Small intestine (tissue), 7 donors: Measurements from ENCODE around the gene RAB8A. TPM values are rescaled to one million over a fixed set of nuclear protein-coding genes. Genes with fewer than 3 reads are reported as not detected.
A peak's percentile ranks its signal among the peaks of the same experiment; 100 is the strongest.

Experiments
- DNase-seq, 2 donors: peaks; one replicate each; pipeline versions ENCODE4 v3.0.0 to v3.0.0-alpha.2; 2013
- FAIRE-seq: peaks from 2 replicates; lab custom pipeline; 2012; peaks lifted over from hg19 to GRCh38; lab: Jason Lieb, UNC
- H3K27ac ChIP-seq, 3 donors: one replicate each; pipeline ENCODE4 v1.5.1; 2013; ENCODE audit warnings: low read length in 2 of 3, mild to moderate bottlenecking in 2 of 3, control low read depth in 1 of 3, inconsistent platforms in 1 of 3, low read depth in 1 of 3, moderate library complexity in 1 of 3
- H3K27me3 ChIP-seq, 3 donors: one replicate each; pipeline ENCODE4 v1.6.1; 2013; ENCODE audit warnings: low read length in 3 of 3, inconsistent platforms in 1 of 3; ENCODE audit not compliant: control insufficient read depth in 3 of 3, insufficient read depth in 3 of 3
- H3K36me3 ChIP-seq, 3 donors: one replicate each; pipeline ENCODE4 v1.6.1; 2013; ENCODE audit warnings: low read length in 3 of 3, inconsistent platforms in 1 of 3, low read depth in 1 of 3, mild to moderate bottlenecking in 1 of 3, moderate library complexity in 1 of 3; ENCODE audit not compliant: control insufficient read depth in 3 of 3, insufficient read depth in 2 of 3
- H3K4me1 ChIP-seq, 3 donors: one replicate each; pipeline ENCODE4 v1.6.1; 2013; ENCODE audit warnings: low read length in 2 of 3, inconsistent platforms in 1 of 3, low read depth in 1 of 3, mild to moderate bottlenecking in 1 of 3, moderate library complexity in 1 of 3; ENCODE audit not compliant: control insufficient read depth in 3 of 3, insufficient read depth in 2 of 3
- H3K4me3 ChIP-seq, 3 donors: one replicate each; pipeline ENCODE4 v1.5.1; 2013; ENCODE audit warnings: low read length in 3 of 3, control low read depth in 1 of 3, inconsistent platforms in 1 of 3, low read depth in 1 of 3, mild to moderate bottlenecking in 1 of 3, moderate library complexity in 1 of 3
- H3K9me3 ChIP-seq, 2 donors: one replicate each; pipeline ENCODE4 v1.6.1; 2013; ENCODE audit warnings: low read depth in 1 of 2, low read length in 1 of 2; ENCODE audit not compliant: control insufficient read depth in 2 of 2, insufficient read depth in 1 of 2
- WGBS, 3 donors: extraction: QIAGEN DNeasy Blood & Tissue Kit; methylation state at CpG; one replicate each; pipeline ENCODE4 v1.1.7; 2013; 5-methylcytosine and 5-hydroxymethylcytosine counted together
- polyA plus RNA-seq, 4 donors: library from polyadenylated mRNA; stranded (reverse) in 3 of 4; unstranded in 1 of 4; fragments of 200-250 nt in 3 of 4; fragments of 120-200 nt in 1 of 4; gene quantifications; one replicate each; pipeline versions ENCODE4 v1.2.1 to v1.2.3, GENCODE V29; 2013
- donor health status: healthy with polysubstance abuse.
- donor health status: control.
- donor health status: control.
- donor health status: Bipolar disorder and iron deficiency.
- donor health status: healthy.

RAB8A gene
- polyA plus RNA-seq, 4 donors, result 58.0 to 107 (median 80.8) TPM

- no peak for FAIRE-seq
- H3K4me1 ChIP-seq, result peaks cover 0 to 51% (median 6%) of the 10 kb centered on the region in 3 donors
- 1 to 2% (median 1%) methylated on average over 36 to 37 of the region's 37 CpGs for WGBS, 3 donors
- peak; percentile 45 to 61 for DNase-seq
- H3K27me3 ChIP-seq, result no peaks in the 10 kb centered on the region
- H3K36me3 ChIP-seq, result peaks cover 0 to 30% (median 0%) of the 10 kb centered on the region in 3 donors
- peak overlapping the region; percentile 89 to 96 (median 94) for H3K4me3 ChIP-seq
- peak overlapping the region; percentile 91 to 98 (median 93) for H3K27ac ChIP-seq
- no peaks in the 10 kb centered on the region for H3K9me3 ChIP-seq
Observed at GRCh38 chr19:16111909-16112752, 442 bp downstream of the RAB8A start.

GRCh38 chr19:16112778-16113177 lies 1.1 kb downstream of the RAB8A start:
- FAIRE-seq (no peak), DNase-seq (no peak)
- Histone ChIP-seq H3K27ac (peak overlapping the region; percentile 91 to 98 (median 93)), H3K4me3 (peak overlapping the region in 2 of 3 donors; percentile 94 to 96), H3K36me3 (peaks cover 0 to 35% (median 0%) of the 10 kb centered on the region in 3 donors), H3K27me3 (no peaks in the 10 kb centered on the region), H3K4me1 (peaks cover 2 to 53% (median 8%) of the 10 kb centered on the region in 3 donors), H3K9me3 (no peaks in the 10 kb centered on the region)
- 10 to 42% (median 20%) methylated on average over 2 of the region's 2 CpGs for WGBS, 3 donors

GRCh38 chr19:16113727-16114126 lies 2.0 kb downstream of the RAB8A start:
- H3K4me1 ChIP-seq, result peaks cover 3 to 60% (median 11%) of the 10 kb centered on the region in 3 donors
- FAIRE-seq, result no peak

GRCh38 chr19:16115301-16116039 lies 3.8 kb downstream of the RAB8A start:
- H3K4me1 ChIP-seq, result peaks cover 7 to 73% (median 13%) of the 10 kb centered on the region in 3 donors
- peak overlapping the region; percentile 28 to 94 (median 66) for H3K27ac ChIP-seq
- 66 to 79% (median 73%) methylated on average over 9 of the region's 9 CpGs for WGBS, 3 donors

More at GRCh38 chr19:16113727-16114126, 2.0 kb downstream of the RAB8A start:
- Histone ChIP-seq H3K9me3 (no peaks in the 10 kb centered on the region), H3K27ac (peak overlapping the region in 2 of 3 donors; percentile 40 to 44), H3K4me3 (no peak overlapping the region), H3K36me3 (peaks cover 0 to 44% (median 5%) of the 10 kb centered on the region in 3 donors), H3K27me3 (no peaks in the 10 kb centered on the region)
- DNase-seq, result no peak
- WGBS, 3 donors, result 76 to 89% (median 86%) methylated on average over 3 of the region's 3 CpGs

GRCh38 chr19:16116067-16116466 lies 4.4 kb downstream of the RAB8A start:
- H3K4me3 ChIP-seq, result no peak overlapping the region
- no peaks in the 10 kb centered on the region for H3K9me3 ChIP-seq
- H3K36me3 ChIP-seq, result peaks cover 2 to 65% (median 5%) of the 10 kb centered on the region in 3 donors
- peaks cover 7 to 68% (median 13%) of the 10 kb centered on the region in 3 donors for H3K4me1 ChIP-seq
- WGBS, 3 donors, result 51 to 67% (median 67%) methylated on average over 4 of the region's 4 CpGs
- DNase-seq (no peak), FAIRE-seq (no peak)
- no peaks in the 10 kb centered on the region for H3K27me3 ChIP-seq
- peak overlapping the region in 2 of 3 donors; percentile 5 to 94 for H3K27ac ChIP-seq

More at GRCh38 chr19:16115301-16116039, 3.8 kb downstream of the RAB8A start:
- H3K36me3 ChIP-seq, result peaks cover 0 to 59% (median 5%) of the 10 kb centered on the region in 3 donors
- peak; percentile 83 to 84 for DNase-seq
- H3K9me3 ChIP-seq, result no peaks in the 10 kb centered on the region
- H3K4me3 ChIP-seq, result no peak overlapping the region
- no peaks in the 10 kb centered on the region for H3K27me3 ChIP-seq
- no peak for FAIRE-seq

GRCh38 chr19:16117594-16118033 lies 5.9 kb downstream of the RAB8A start:
- 79 to 93% (median 89%) methylated on average over 11 of the region's 11 CpGs for WGBS, 3 donors
- DNase-seq (no peak), FAIRE-seq (no peak)
- Histone ChIP-seq H3K9me3 (no peaks in the 10 kb centered on the region), H3K27ac (peak overlapping the region in 2 of 3 donors; percentile 89 to 94), H3K4me1 (peaks cover 7 to 61% (median 13%) of the 10 kb centered on the region in 3 donors), H3K36me3 (peaks cover 7 to 78% (median 16%) of the 10 kb centered on the region in 3 donors), H3K27me3 (no peaks in the 10 kb centered on the region), H3K4me3 (no peak overlapping the region)

GRCh38 chr19:16118489-16119033 lies 6.9 kb downstream of the RAB8A start:
- H3K27ac ChIP-seq, result peak overlapping the region; percentile 89 to 94 (median 92)
- H3K4me1 ChIP-seq, result peaks cover 7 to 54% (median 9%) of the 10 kb centered on the region in 3 donors
- FAIRE-seq, result no peak
- no peak for DNase-seq
- 68 to 84% (median 74%) methylated on average over 12 of the region's 12 CpGs for WGBS, 3 donors
- H3K36me3 ChIP-seq, result peaks cover 11 to 80% (median 21%) of the 10 kb centered on the region in 3 donors
- H3K4me3 ChIP-seq, result no peak overlapping the region
- no peaks in the 10 kb centered on the region for H3K9me3 ChIP-seq
- H3K27me3 ChIP-seq, result no peaks in the 10 kb centered on the region
